GM12872 (cell line): ENCODE measurements around the gene SYT2.

Experiments
- CTCF ChIP-seq: IDR thresholded peaks from 3 replicates; pipeline ENCODE4 v1.5.1; 2011; ENCODE audit warnings: low read depth, mild to moderate bottlenecking, low read length, moderate library complexity; ENCODE audit not compliant: insufficient read depth

The SYT2 gene

GRCh38 chr1:202710070-202711045, at the start of gene SYT2:
TSS of gene SYT2 (minus strand) at chr1:202710454. CDS start at chr1:202605772, 104,682 bp downstream.
- TF ChIP-seq CTCF: no peak

DNA sequence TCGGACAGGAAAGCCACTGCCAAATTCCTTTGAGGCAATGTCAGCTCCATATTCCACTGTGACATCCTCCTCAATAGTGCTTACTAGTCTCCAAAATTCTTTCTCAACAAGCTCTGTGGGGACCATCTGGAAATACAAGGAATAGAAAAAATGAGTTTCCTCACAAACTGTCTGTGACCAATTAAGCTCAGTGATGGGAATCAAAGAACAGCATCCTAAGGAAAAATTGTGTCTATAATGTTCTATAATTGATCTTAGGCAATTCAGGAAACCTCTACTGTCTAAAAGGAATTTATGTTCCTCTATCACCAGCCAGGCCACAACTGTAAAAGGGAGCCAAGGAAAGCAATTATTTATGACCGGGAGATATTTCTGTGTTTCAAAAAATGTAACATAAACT, 46.1 kb upstream of the SYT2 start:
- no peak for TF ChIP-seq CTCF

GRCh38 chr1:202754293-202754692, 44.0 kb upstream of the SYT2 start:
- TF ChIP-seq CTCF: no peak

- TF ChIP-seq CTCF: no peak
Observed at GRCh38 chr1:202752774-202753173, 42.5 kb upstream of the SYT2 start.

DNA sequence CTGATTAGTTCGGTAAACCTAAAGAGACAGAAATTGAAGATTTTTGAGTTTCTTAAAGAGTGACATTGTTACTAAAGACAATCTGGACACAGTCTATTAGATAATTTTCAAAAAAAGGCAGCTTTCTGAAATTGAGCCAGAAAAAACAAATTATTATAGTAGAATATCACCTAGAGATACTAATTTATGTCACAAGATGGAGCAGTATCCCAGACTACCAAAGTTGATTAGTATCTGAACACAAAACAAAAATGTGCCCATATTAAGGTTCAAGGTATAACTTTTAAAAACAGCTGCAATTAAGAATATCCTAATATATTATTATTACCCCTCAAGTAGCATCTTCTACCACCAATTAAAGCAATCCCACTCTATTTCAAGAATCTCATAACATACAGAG, 40.5 kb upstream of the SYT2 start:
- no peak for TF ChIP-seq CTCF

- TF ChIP-seq CTCF: no peak
Observed at GRCh38 chr1:202750024-202750423, 39.8 kb upstream of the SYT2 start.

DNA sequence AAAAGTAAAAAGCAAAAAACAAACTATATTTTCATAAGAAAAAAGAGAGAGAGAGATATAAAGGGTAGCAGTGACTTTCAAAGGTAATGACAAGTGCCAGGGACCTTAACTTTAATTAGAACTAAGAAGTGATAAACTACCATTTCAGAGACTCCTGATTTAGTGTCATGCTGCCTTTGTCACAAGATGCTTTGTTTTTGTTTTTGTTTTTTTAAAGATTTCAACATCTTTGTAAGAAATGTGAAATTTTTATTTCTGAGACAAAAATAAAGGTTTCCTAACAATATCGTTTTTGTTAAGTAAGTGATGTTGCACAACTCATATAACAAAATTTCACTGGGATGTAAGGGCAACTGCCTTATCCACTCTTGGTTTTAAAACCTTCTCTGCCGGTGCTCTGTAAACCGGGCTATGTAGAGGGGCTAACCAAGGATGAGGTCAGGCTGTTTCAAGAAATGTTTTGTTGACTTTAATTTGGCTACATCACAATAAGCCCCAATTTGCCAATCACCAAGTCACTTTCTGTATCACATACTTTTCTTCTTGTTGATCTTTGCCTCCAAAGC, 35.2 kb upstream of the SYT2 start:
- no peak for TF ChIP-seq CTCF
